Neural progenitor cell (in vitro differentiated cells): Measurements from ENCODE around the gene COL6A6. TPM values are rescaled to one million over a fixed set of nuclear protein-coding genes. Genes with fewer than 3 reads are reported as not detected.

Experiments
- DNase-seq: peaks from one replicate; pipeline ENCODE4 v3.0.0-alpha.2; 2016; ENCODE audit warnings: low spot score
- H2AFZ ChIP-seq: fragments of 200-600 bp; sonication (generic); replicated peaks from 2 replicates; pipeline ENCODE4 v1.6.1; 2016; ENCODE audit warnings: antibody characterized with exemption
- H3F3A ChIP-seq: fragments of 200-600 bp; sonication (generic); 2 replicates; pipeline ENCODE4 v1.6.1; 2016; ENCODE audit warnings: antibody characterized with exemption, low read depth
- H3K27ac ChIP-seq: fragments of 200-600 bp; sonication (generic); 2 replicates; pipeline ENCODE4 v1.5.1; 2016; ENCODE audit warnings: mild to moderate bottlenecking
- H3K27me3 ChIP-seq: fragments of 200-600 bp; sonication (generic); 2 replicates; pipeline ENCODE4 v1.6.1; 2016; ENCODE audit warnings: mild to moderate bottlenecking, moderate library complexity
- H3K36me3 ChIP-seq: fragments of 200-600 bp; sonication (generic); 2 replicates; pipeline ENCODE4 v1.5.1; 2016
- H3K4me1 ChIP-seq: fragments of 200-600 bp; sonication (generic); 2 replicates; pipeline ENCODE4 v1.6.1; 2016; ENCODE audit warnings: mixed run types
- H3K4me2 ChIP-seq: fragments of 200-600 bp; sonication (generic); 2 replicates; pipeline ENCODE4 v1.6.1; 2016
- H3K4me3 ChIP-seq: fragments of 200-600 bp; sonication (generic); 2 replicates; pipeline ENCODE4 v1.5.1; 2016
- H3K79me2 ChIP-seq: fragments of 200-600 bp; sonication (generic); 2 replicates; pipeline ENCODE4 v1.6.1; 2016; ENCODE audit warnings: low read depth
- H3K9ac ChIP-seq: fragments of 200-600 bp; sonication (generic); 2 replicates; pipeline ENCODE4 v1.6.1; 2016
- H3K9me3 ChIP-seq: fragments of 200-600 bp; sonication (generic); 2 replicates; pipeline ENCODE4 v1.5.1; 2016; ENCODE audit warnings: low read depth
- H4K20me1 ChIP-seq: fragments of 200-600 bp; sonication (generic); 2 replicates; pipeline ENCODE4 v1.6.1; 2016; ENCODE audit warnings: low read depth
- H3K27ac Mint-ChIP-seq: 3 replicates; pipeline ENCODE4 v1.8.0; 2021; ENCODE audit warnings: mixed read lengths
- H3K27me3 Mint-ChIP-seq: 2 replicates; pipeline ENCODE4 v1.8.0; 2022; ENCODE audit warnings: low read depth, mild to moderate bottlenecking, inconsistent platforms, moderate library complexity, mixed read lengths; ENCODE audit not compliant: insufficient read depth
- H3K36me3 Mint-ChIP-seq: 3 replicates; pipeline ENCODE4 v1.8.0; 2021; ENCODE audit warnings: mixed read lengths
- H3K4me1 Mint-ChIP-seq: 3 replicates; pipeline ENCODE4 v1.8.0; 2021; ENCODE audit warnings: mixed read lengths
- H3K4me3 Mint-ChIP-seq: 3 replicates; pipeline ENCODE4 v1.8.0; 2021; ENCODE audit warnings: mild to moderate bottlenecking, moderate library complexity, mixed read lengths
- H3K9me3 Mint-ChIP-seq: 3 replicates; pipeline ENCODE4 v1.8.0; 2020; ENCODE audit warnings: mixed read lengths
- CTCF ChIP-seq: fragments of 200-600 bp; sonication (generic); IDR thresholded peaks from 2 replicates; pipeline ENCODE4 v1.5.1; 2017; ENCODE audit warnings: antibody characterized with exemption, mild to moderate bottlenecking
- EZH2 ChIP-seq: fragments of 200-600 bp; sonication (generic); IDR thresholded peaks from 2 replicates; pipeline ENCODE4 v1.6.1; 2017; ENCODE audit warnings: antibody characterized with exemption, mild to moderate bottlenecking, moderate library complexity
- EZH2phosphoT487 ChIP-seq: fragments of 200-600 bp; sonication (generic); IDR thresholded peaks from 2 replicates; pipeline ENCODE4 v1.6.1; 2017; ENCODE audit warnings: antibody characterized with exemption
- total RNA-seq: library from RNA; depleted of rRNA; stranded (reverse); fragments of >200 nt; gene quantifications from 2 replicates; pipeline ENCODE4 v1.2.3, GENCODE V29; 2015; ENCODE audit warnings: low replicate concordance

Gene COL6A6
- total RNA-seq, 1 donor from 2014 or later = 0.13 TPM

- Mint-ChIP-seq H3K27ac (no peak overlapping the region), H3K9me3 (no peaks in the 10 kb centered on the region), H3K27me3 (no peaks in the 10 kb centered on the region), H3K4me3 (no peak overlapping the region), H3K36me3 (no peaks in the 10 kb centered on the region), H3K4me1 (peaks cover 16% of the 10 kb centered on the region)
- no peaks in the 10 kb centered on the region for H3K27me3 ChIP-seq
- H3K9ac ChIP-seq = no peak overlapping the region
- no peak overlapping the region for H3K27ac ChIP-seq
- no peak overlapping the region for H2AFZ ChIP-seq
- H3K4me3 ChIP-seq = no peak overlapping the region
- H3K9me3 ChIP-seq = no peaks in the 10 kb centered on the region
- peaks cover 9% of the 10 kb centered on the region for H3K4me1 ChIP-seq
- DNase-seq = no peak
- peaks cover 6% of the 10 kb centered on the region for H3F3A ChIP-seq
- H3K36me3 ChIP-seq = no peaks in the 10 kb centered on the region
- H3K4me2 ChIP-seq = no peak overlapping the region
- TF ChIP-seq CTCF (no peak), EZH2 (no peak), EZH2phosphoT487 (no peak)
- no peaks in the 10 kb centered on the region for H3K79me2 ChIP-seq
- H4K20me1 ChIP-seq = no peaks in the 10 kb centered on the region
These were observed 11.1 kb downstream of the COL6A6 start for GRCh38 chr3:130528120-130528519.

GRCh38 chr3:130529486-130530215, 12.7 kb downstream of the COL6A6 start:
- Histone ChIP-seq H2AFZ (no peak overlapping the region), H3K9me3 (no peaks in the 10 kb centered on the region), H3K4me2 (no peak overlapping the region), H3K79me2 (no peaks in the 10 kb centered on the region), H3K4me3 (no peak overlapping the region), H3K36me3 (no peaks in the 10 kb centered on the region), H3K27ac (no peak overlapping the region), H3K9ac (no peak overlapping the region), H3K27me3 (no peaks in the 10 kb centered on the region), H3K4me1 (peaks cover 9% of the 10 kb centered on the region), H3F3A (peaks cover 6% of the 10 kb centered on the region), H4K20me1 (no peaks in the 10 kb centered on the region)
- peaks cover 16% of the 10 kb centered on the region for H3K4me1 Mint-ChIP-seq
- H3K27me3 Mint-ChIP-seq = peaks cover 2% of the 10 kb centered on the region
- no peaks in the 10 kb centered on the region for H3K36me3 Mint-ChIP-seq
- H3K27ac Mint-ChIP-seq = no peak overlapping the region
- DNase-seq = no peak
- H3K9me3 Mint-ChIP-seq = no peaks in the 10 kb centered on the region
- no peak overlapping the region for H3K4me3 Mint-ChIP-seq
- TF ChIP-seq EZH2 = no peak
- no peak for TF ChIP-seq EZH2phosphoT487
- TF ChIP-seq CTCF = no peak

- Histone ChIP-seq H3K27me3 (peaks cover 7% of the 10 kb centered on the region), H3K9ac (no peak overlapping the region), H3F3A (no peaks in the 10 kb centered on the region), H3K27ac (no peak overlapping the region), H3K4me2 (no peak overlapping the region), H3K4me3 (no peak overlapping the region), H3K9me3 (no peaks in the 10 kb centered on the region), H2AFZ (no peak overlapping the region), H3K36me3 (no peaks in the 10 kb centered on the region), H3K79me2 (no peaks in the 10 kb centered on the region), H3K4me1 (peaks cover 10% of the 10 kb centered on the region), H4K20me1 (no peaks in the 10 kb centered on the region)
- Mint-ChIP-seq H3K4me3 (no peak overlapping the region), H3K36me3 (no peaks in the 10 kb centered on the region), H3K27me3 (peaks cover 10% of the 10 kb centered on the region), H3K4me1 (peaks cover 19% of the 10 kb centered on the region), H3K27ac (no peak overlapping the region), H3K9me3 (no peaks in the 10 kb centered on the region)
- TF ChIP-seq CTCF (no peak), EZH2 (no peak), EZH2phosphoT487 (no peak)
- DNase-seq = no peak
These were observed 16.3 kb downstream of the COL6A6 start for GRCh38 chr3:130533247-130533646.
